NCI-H1417 (cell line): ENCODE results near the gene SHROOM3.

Source experiments
- DNase-seq, 3 experiments: peaks; one replicate each; lab custom pipeline; 2025; lab: John Stamatoyannopoulos, UW

Gene SHROOM3

DNA sequence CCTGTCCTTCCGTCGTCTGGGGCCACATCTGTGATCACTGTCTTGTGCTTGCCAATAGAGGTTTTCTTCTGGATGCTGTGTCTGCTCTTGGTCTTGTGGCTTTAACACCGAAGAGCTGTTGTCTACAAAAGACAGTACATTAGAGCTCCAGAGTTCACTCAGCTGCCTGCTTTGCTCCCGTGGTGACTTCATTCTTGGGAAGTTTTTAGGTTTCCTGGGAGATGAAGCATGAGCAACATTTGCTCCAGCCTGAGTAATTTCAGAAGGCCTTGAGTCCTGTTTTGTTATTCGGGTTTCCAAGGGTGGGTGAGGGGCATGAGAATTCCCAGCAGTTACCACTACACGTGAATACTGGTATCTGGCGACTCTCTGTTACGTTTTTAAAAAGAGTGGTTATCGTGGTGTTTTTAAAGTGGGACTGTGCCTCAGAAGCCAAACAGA, 189.2 kb downstream of the SHROOM3 start:
- no peak for DNase-seq

DNA sequence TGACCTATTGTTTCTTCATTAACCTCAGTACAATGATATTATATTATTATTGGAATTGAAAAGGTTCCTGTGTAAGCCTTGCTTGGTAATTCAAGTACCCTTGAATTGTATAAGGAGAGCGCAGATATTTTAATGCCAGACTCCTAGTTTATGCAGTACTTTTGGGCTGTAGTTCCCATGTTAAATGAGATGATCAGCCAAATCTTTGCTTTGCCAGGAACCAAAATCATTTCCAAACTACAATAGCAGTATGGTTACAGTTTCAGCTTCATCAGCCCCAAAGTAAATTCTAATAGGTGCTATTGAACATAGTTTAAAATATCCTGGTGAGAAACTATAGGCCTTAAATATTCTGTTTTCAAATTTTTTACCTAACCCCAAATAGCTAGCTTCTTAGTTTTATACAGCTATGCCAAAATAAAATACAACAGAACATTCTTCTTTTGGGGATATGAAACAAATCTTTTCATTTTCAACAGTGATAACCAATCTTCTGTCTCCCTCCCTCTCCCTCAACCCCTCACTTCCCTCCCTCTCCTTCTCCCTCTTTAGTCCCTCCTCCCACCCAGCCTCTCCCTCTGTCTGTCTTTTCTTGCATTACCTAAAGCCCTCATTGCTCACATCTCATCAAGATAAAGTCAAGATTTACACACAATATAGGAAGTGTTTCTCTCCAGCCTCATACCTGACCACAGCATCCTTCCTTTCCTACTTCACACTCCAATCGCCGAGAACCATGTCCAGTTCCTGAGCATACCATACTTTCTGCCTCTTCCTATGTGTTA, 190.1 kb downstream of the SHROOM3 start:
- DNase-seq: no peak

DNA sequence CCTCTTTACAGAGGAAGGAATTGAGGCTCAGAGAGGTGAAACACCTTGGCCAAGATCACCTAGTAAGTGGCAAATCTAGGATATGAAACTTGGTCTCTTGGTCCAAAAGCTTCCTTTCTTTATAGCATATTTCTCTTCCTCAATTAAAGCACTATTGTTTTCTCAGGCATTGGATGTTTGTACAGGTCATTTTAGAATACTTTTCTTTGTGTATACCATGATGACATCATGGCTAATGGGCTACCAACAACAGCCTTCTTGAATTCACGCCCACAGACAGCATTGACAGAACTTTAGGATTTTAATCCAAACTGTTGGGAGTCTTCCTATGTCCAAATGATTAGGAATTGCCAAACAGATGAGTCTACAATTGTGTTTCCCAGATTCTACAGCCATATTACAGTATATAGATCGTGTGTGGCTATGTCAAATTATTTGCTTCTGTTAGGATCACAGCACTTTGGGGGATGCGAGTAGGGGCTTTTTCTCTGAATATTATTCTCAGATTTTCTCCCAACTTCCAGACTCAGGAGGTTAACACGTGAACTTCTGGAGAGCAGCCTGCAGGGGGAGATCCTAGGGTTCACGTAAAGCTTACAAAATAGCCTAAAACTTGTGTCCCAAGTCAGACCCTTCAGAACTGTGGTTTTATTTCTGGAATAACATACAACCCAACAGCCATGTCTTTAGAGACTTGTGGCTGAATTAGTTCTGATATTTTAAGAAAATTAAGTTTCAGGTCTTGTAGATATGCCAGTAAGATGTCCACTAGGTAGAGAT, 191.8 kb downstream of the SHROOM3 start:
- no peak for DNase-seq

DNA sequence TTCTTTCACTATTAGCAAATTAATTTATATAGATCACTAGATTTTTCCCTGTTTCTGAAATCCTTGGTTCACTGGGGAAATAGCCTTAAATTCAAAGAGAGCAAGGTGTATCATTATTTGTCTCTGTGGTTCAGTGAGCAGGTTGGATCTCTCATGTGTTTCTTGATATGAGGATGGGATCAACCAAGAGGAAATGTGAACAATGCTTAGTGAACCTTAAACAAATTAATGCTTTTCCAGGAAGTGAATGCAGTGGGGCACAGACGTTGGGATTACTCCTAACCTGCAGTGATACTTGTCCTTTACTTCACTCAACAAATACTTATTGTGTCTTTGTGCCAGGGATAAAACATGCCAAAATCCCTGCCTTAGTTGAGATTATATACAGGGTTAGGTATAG, 193.2 kb downstream of the SHROOM3 start:
- DNase-seq: no peak

DNA sequence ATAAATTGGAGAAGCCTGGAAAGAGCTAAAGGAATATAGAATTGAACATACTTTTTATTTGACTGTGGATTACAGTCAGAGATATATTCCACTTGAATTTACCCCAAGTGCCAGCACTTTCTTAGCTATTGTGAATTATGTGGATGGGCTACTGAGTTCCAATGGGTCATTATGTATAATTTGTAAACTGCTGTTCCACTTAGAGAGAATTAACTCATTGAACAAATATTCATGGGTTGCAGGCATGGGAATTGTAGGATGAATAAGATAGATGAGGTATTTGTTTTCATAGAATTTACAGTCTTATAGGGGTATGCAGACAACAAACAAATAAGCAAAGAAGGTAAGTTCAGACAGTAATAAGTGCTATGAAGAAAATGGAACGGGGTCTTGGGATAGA, 195.7 kb downstream of the SHROOM3 start:
- DNase-seq: peak in 1 of 3 experiments; percentile 46

DNA sequence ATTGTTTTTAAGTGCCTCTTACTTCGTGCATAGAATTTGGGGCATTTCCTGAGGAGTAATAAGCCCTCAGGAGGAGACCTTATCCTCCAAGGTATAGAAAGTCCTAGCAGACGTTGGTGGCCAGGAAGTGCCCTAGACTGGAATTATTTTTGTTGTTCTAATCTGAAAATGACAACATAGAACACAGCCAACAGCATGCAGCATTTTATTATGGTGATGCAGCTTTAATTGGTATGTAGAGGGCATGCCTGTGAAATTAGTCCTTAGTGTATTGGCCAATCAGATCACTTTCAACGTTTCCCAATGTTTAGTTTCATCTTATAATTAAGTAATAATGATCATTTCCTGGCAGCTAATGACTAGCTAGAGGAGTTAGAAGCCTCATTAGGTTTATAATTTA, 199.2 kb downstream of the SHROOM3 start:
- peak in 1 of 3 experiments; percentile 55 for DNase-seq

DNA sequence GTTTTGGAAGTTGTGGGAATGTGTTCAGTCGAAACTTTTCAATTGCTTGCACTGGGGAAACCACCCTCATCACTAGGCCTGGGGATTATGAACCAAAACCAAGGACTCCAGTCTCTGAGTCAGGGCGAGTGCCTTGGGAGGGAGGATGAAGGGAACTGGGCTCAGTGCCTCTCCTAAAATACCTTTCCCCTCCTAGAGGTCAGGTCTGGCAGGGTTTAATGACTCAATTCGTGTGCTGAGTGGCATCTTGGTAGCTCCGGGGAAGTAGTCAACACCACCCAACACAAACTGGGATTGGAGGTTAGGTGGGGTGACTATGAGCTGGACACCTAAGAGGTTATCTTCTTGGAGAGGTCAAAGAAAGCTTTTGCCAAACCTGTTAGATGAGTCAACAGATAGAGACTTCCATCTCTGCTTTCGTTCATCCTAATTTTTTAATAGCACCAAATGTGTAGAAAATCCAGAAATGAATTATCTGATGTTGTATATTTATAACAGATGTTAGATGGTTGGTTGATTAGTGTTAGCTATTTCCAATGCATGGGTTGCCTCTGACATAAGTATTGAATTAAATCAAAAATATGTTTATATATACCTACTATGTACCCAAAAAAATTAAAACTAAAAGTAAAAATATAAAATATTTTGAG, 202.8 kb downstream of the SHROOM3 start:
- no peak for DNase-seq

DNA sequence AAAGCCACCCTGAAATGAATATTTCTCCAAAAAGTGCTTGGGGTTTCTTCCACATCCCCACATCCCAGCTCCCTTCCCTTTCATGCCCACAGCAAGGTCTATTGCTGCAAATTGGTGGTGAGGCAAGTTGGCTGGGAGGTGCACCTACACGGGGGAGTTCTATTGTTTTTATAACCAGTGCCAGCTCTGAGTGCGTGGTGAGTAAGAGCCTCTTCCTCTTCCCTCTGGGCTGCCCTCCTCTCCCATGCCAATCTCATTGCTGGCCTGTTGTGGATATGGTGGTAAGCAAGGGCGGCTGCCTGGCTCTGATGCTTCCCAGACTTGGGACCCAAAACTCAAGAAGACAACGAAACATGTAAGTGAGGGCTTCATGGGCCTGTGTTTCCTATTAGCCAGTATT, 204.3 kb downstream of the SHROOM3 start:
- peak in 2 of 3 experiments; percentile 18 to 53 for DNase-seq

DNA sequence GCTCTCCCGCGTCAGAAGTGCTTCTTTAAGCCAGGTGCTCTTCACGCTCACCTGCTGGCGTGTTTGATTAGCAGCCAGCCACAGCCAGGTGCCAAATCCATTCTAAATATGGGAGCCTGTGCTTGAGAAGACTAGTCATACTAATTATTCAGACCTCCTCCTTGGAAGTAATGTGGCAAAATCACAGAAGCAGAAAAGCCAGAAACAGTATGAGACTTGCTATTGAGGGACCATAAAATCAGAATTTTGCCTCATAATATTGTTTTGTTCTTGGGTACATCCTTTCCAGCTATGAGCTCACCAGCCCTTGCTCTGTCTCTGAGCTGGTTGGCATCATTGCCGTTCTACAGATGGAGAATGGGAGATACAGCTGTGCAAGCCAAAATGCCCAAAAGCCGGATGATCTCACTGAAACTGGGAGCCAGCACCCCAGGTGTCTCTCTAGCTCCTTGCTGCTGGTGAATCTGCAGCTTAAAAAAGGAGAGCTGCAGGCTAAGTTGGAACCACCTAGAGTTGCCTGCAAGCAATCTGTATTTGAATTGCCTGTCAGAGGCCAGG, 205.4 kb downstream of the SHROOM3 start:
- peak; percentile 85 to 96 (median 96) for DNase-seq

DNA sequence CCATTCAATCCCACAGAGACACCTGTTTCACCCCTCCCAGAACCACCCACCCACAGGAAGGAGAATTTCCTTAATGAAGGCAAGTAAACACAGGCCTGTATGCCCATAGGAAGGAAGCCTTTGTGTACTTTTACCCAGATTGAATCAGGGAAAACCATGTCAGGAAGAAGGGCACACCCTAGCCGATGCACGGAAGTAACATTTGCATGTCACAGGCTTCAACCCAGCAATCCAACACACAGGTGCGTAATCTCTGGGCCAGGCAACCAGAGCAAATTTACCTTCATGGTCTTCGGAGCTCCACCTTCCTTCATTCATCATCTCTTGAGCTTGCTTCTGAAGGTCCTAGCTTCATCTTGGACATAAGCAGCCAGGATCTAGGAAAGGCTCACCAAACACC, 206.3 kb downstream of the SHROOM3 start:
- DNase-seq: peak; percentile 33 to 89 (median 64)

DNA sequence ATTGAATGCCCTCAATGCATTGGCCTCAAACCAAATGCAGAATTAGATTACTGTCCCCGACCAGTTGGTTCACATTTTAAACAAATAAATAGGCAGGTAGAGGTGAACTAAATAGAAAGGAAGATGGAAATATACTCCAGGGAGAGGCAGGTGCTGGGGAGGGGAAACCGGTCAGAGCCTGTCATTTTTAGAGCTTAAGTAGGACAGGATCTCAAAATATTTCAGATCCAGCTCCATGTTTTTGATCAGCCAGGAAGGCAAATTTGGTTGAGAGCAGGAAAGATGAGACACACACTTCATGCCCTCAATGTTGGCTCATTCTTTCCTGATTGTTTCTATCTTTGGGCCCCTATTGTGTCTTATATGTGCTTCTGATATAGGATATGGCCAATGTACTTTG, 206.7 kb downstream of the SHROOM3 start:
- DNase-seq: peak; percentile 29 to 72 (median 61)

DNA sequence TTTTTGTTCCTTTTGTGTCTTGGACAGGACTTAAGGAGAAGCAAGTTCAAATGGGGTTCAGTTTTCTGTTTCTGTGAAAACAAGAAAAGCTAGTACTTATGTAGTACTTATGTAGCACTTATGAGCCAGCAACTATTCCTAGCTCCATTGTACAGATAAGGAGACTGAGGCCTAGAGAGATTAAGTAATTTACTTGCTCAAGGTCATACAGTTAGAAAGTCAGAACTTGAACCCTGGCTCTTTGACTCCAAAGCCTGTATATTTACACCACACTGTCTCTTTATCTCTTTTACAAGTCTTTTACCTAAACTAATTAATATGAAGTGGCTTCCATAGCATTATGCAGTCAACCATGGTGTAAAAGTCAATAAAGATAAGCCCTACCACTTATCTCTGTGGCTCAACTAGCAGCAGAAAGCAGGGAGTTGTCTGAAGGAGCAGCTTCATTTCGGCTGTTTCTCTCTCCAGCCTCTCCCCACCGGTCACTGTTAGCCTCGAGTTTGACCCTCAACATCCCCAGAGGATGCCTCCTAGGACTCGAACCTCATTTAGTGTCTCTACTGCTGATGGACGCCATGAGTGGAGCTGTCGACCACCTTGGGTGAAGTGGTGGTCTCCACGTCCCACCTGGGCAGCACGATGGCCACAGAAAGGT, 209.9 kb downstream of the SHROOM3 start:
- DNase-seq: peak in 1 of 3 experiments; percentile 21

DNA sequence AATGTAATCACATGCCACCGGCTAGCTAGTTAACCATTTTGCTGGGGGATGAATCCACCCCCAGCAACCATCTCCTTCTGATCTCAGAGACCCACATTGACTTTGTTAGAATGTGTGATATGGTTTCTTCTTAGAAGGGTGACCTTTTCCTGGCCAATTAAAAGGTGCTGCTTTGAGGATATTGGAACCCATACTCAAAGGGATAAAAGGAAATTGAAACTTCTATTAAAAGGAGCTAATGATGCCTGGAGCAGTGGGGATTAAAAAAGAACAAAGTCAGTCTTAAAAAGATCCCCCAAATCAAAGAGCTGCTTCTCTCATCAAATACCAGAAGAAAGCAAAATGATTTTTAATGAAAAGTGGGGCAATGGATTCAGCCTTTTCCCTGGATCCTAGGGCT, 214.1 kb downstream of the SHROOM3 start:
- peak in 1 of 3 experiments; percentile 23 for DNase-seq

DNA sequence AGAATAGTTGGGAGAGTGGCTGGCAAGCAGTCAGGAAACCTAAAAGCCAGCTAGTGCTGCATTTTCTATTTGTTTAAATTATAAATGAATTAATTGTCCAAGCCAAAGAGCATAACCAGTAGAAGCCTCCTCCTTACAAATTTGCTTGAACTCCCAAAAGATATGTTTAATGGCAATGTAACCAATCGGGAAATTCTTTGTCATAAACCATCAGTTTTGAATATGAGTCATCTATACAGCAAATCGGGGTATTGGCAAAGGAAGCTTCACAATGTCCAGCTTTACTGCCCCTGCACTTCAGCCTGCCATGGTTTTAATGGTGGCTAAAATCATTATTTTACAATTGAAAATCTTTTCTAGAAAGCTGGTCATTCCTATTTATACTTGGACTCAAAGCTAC, 216.6 kb downstream of the SHROOM3 start:
- no peak for DNase-seq

DNA sequence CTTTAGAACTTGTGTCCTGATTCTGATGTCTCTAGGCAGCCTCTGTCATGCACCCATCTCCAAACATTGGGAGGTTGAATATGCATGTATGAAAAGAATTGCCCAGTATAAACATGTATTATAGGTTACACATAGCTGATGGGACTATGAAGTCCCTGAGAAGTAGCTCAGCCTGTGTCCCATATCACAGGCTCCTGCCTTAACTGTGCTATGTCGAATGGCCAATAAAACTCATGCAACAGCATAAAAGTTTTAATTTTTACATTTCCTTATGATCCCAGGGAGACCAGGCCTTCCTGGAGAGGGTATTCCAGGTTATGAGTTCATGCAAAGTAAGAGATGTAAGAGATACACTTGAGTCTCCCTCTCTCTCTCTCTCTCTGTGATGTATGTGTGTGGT, 217.4 kb downstream of the SHROOM3 start:
- no peak for DNase-seq

DNA sequence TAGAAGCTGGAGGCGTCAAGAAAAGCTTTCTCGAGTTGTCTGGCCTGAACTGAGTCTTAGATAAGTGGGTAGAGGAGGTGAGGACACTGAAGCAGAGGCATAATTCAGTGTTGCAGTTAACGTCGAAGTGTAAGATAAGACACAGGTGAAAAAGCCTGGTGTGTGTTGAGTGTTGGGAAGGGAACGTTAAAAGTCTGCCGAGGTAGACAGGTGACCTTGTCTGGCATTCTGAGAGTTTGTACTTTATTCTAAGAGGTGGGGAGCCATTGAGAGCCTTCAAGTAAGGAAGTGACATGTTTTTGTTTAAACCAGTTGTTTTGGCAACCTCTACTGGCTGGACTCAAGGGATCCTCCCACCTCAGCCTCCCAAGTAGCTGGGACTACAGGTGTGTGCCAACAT, 219.1 kb downstream of the SHROOM3 start:
- no peak for DNase-seq

DNA sequence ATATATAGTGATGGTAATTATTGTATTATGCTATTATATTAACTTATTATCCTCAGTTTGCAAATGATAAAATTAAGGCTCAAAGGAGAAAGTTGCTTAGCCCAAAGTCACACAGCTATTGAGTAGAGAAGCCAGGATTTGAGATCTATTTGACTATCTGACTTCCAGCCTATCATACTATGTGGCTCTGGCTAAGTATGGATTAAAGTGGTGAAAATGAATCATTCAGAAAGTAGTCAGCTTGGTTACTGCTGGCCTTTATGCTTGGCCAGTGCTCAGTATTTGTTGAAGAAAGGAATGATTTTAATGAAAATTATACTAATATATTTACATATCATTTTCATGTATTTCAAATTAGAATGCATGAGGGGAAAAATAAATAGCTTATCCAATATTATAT, 219.8 kb downstream of the SHROOM3 start:
- no peak for DNase-seq

DNA sequence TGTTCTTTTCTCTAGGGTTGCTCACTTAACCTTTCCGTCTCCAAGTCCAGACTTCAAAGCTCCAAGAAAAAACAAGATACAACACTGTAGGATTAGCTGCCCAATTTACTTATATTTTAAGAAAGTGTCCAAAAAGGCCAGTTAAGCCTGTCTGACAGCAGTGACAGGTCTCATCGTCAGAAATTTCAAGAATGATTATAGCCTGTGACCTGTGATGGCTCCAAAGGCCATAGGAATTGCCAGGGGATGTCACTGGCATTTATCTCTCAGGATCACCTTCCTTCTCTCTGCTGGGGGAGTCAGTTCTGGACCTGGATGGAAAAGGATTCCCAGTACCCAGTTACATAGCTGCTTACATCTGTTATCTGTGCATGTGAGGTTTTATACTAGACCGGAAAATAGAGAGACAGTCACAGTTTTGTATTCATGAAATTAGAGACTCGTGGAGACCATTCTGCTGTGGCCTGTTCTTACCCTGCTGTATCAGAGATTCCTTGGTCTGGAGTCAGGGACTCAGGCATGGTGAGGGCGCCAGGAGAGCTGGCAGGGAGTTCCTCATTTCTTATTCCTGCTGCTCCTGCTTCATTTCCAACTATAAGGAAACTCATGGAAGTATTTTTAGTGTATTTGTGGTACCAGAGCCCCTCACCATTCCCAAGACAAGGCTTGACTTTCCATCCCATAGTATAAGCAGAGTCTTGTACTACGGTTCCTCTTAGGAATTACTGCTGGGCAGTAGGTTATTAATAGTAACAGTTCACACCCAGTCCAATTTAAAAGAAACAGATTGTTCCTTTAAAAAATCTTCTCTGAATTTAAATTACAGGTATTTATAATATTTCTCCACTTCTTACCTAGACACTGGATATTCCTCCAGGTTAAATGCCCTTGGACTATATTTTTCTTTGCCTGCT, 220.8 kb downstream of the SHROOM3 start:
- DNase-seq: no peak

DNA sequence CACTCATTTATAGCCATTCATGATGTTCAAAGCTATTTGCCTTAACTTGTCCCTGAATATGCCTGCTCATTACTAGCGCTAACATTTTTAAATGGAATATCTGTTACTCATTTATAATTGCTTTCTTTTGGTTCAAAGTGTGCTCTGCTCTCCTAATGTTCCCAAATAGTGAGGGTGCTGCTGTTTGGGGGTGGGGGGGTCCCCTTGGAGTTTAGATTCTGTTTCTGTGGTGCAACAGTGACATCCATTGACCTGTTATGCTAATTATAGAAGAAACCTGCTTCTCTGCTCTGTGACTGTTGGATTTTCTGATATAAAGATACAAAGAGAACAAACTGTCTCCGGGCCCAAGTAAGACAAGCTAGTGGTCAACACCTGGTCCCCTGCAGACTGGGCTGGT, 222.4 kb downstream of the SHROOM3 start:
- DNase-seq: no peak

DNA sequence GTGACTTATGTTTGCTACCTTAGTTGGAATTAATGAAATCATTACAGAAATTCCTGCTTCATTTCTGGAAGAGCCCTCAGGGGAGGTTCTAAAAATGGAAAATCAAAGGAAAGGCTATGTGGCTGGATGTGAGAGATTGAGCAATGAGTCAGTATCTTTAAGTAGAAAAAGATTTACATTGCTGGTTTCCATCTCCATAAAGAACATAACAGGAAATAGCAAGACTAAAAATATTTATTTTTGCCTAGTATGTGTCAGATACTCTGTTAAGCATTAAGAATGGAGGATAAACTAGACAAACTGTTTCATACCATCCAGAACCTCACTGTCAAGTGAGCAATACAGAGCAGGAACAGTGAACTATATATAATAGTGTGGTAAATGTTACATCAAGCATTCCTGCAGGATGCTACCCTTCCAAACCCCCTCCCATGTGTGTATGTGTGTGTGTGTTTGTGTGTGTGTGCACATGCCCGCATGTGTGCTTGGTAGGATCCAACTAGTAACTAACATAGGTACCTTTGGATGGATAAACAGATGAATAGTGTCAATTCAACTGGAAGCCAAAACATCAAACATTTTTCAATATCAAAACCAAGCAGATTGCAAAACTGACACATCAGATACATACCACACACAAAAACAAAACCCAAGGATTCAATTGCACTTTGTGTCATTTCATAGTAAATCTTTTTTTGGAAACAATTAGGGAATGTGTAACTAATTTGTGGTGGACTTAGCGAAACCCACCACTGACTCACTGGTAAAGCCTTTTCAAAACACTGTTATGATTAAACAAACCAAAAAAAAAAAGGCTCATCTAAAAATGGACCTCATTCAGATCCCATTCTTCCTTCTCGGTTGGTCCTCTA, 223.4 kb downstream of the SHROOM3 start:
- DNase-seq: no peak
